Stomach smooth muscle (tissue), 2 donors: Measurements from ENCODE around the gene SGMS1.

ENCODE experiments used
- H3K27ac ChIP-seq: one replicate; pipeline ENCODE4 v1.7.0; 2013; ENCODE audit warnings: mild to moderate bottlenecking, low read length, inconsistent platforms
- H3K27me3 ChIP-seq, 2 donors: one replicate each; pipeline ENCODE4 v1.7.0; 2013; ENCODE audit warnings: low read length in 2 of 2; ENCODE audit not compliant: insufficient read depth in 2 of 2, control insufficient read depth in 1 of 2
- H3K36me3 ChIP-seq, 2 donors: one replicate each; pipeline ENCODE4 v1.7.0; 2013; ENCODE audit warnings: low read length in 2 of 2; ENCODE audit not compliant: control insufficient read depth in 2 of 2, insufficient read depth in 2 of 2
- H3K4me1 ChIP-seq: one replicate; pipeline ENCODE4 v1.7.0; 2013; ENCODE audit warnings: low read length; ENCODE audit not compliant: control insufficient read depth, insufficient read depth
- H3K4me3 ChIP-seq, 2 donors: one replicate each; pipeline ENCODE4 v1.7.0; 2013; ENCODE audit warnings: low read length in 2 of 2
- H3K9ac ChIP-seq, 2 donors: one replicate each; pipeline ENCODE4 v1.7.0; 2013; ENCODE audit warnings: low read length in 2 of 2, mild to moderate bottlenecking in 1 of 2
- H3K9me3 ChIP-seq, 2 donors: one replicate each; pipeline ENCODE4 v1.7.0; 2013; ENCODE audit warnings: low read length in 2 of 2; ENCODE audit not compliant: control insufficient read depth in 2 of 2
- donor health status: healthy.
- donor health status: Pancreatic carcinoma.

SGMS1 gene

GRCh38 chr10:50394832-50395231 lies 228.9 kb downstream of the SGMS1 start:
- Histone ChIP-seq H3K9me3 (no peaks in the 10 kb centered on the region), H3K36me3 (no peaks in the 10 kb centered on the region), H3K4me1 (no peaks in the 10 kb centered on the region), H3K27ac (no peak overlapping the region), H3K9ac (no peak overlapping the region), H3K4me3 (no peak overlapping the region), H3K27me3 (no peaks in the 10 kb centered on the region)

DNA sequence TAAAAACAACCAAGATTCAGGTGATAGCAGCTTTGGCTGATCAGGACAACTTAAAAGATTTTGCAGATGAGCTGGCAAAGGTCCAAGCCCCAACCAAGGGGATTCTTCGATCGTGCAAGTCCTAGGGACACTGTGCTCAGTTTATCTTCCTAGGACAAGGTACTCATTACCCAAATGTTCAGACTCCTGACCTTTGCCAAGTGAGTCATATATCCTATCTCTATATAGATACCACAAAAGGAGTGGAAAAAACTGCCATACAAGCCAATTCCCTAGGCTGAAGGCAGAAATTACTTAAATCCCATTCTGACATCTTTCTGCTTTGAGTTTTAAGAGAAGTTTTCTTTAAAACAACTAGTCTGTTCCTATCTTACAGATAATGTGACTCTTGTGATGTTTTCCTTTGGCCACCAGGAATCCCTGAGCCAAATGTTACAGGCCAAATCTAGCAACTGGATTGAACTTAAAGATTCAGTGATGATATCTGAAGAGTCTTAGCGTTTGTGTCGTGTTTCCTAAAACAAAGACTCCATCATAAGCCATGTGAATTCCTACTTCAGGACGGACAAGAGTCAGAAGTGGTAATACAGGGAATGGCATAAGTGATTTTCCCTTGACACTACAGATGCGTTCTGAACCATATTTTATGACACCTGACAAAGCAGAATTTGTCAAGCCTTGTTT lies 229.8 kb downstream of the SGMS1 start:
- Histone ChIP-seq H3K27me3 (no peaks in the 10 kb centered on the region), H3K27ac (no peak overlapping the region), H3K9me3 (no peaks in the 10 kb centered on the region), H3K4me1 (no peaks in the 10 kb centered on the region), H3K36me3 (no peaks in the 10 kb centered on the region), H3K4me3 (no peak overlapping the region), H3K9ac (no peak overlapping the region)

DNA sequence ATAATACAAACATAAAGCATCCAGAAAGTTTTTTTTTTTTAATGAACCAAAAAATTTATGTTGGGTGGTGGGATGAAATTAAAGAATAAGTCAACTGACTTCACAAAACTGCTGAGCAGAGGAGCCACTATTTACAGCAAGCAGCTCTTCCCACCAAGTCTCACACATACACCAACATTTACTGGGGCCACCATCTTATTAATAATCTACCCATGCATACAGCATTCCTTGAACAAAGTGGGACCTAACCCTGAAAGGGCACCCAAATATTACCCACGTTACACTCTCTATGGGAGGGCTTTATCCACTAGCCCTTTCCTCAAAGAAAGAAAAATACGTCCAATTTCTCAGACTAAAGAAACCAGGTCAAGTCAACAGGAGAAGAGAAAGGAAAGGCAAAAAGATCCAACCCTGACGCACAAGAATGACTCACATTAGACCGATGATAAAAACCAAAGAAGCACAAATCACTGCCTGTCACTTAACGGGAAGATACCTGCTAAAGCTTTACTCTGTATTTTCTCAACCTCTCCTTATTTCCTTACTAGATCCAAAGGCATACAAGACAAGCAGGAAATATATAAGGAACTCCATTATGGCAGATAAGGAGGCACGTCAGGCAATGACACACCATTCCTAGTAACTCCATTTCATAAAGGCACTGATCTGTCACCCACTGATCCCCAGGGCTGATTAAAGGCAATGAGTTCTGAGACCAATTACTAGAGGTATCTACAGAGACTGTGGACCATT lies 230.6 kb downstream of the SGMS1 start:
- Histone ChIP-seq H3K36me3 (no peaks in the 10 kb centered on the region), H3K9me3 (no peaks in the 10 kb centered on the region), H3K4me3 (no peak overlapping the region), H3K27ac (no peak overlapping the region), H3K4me1 (no peaks in the 10 kb centered on the region), H3K9ac (no peak overlapping the region), H3K27me3 (no peaks in the 10 kb centered on the region)

- H3K4me1 ChIP-seq: no peaks in the 10 kb centered on the region
Measured at GRCh38 chr10:50392426-50392825, 231.3 kb downstream of the SGMS1 start.

DNA sequence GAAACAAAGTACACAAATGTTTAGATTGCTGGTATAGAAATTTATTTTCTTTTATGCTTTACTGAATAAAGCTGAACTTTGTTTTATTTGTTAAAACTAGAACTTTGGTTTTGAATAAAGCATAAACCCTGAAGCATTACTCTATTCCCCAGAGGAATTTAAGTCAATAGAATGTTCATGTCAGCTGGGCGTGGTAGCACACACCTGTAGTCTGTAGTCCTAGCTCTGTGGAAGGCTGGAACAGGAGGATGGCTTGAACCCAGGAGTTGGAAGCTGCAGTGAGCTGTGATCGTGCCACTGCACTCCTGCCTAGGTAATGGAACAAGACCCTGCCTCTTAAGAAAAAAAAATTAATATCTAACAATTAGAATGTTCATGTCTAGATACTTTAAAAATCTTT lies 233.5 kb downstream of the SGMS1 start:
- Histone ChIP-seq H3K36me3 (no peaks in the 10 kb centered on the region), H3K9ac (no peak overlapping the region), H3K9me3 (no peaks in the 10 kb centered on the region), H3K27me3 (no peaks in the 10 kb centered on the region), H3K27ac (no peak overlapping the region), H3K4me1 (no peaks in the 10 kb centered on the region), H3K4me3 (no peak overlapping the region)

More at GRCh38 chr10:50392426-50392825, 231.3 kb downstream of the SGMS1 start:
- H3K27me3 ChIP-seq: no peaks in the 10 kb centered on the region
- no peak overlapping the region for H3K27ac ChIP-seq
- H3K9ac ChIP-seq: no peak overlapping the region
- no peak overlapping the region for H3K4me3 ChIP-seq
- H3K9me3 ChIP-seq: no peaks in the 10 kb centered on the region
- no peaks in the 10 kb centered on the region for H3K36me3 ChIP-seq

DNA sequence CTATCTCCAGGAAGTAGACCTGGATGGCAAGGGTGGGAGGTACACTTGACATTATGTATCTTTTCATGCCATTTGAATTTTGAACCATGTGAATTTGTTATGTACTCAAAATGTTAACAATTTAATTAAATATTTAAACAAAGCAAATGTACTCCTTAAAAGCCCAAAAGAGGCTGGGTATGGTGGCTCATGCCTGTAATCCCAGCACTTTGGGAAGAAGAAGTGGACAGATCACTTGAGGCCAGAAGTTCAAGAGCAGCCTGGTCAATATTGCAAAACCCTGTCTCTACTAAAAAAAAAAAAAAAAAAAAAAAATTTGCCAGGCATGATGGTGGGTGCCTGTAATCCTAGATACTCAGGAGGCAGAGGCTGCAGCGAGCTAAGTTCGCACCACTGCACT lies 235.6 kb downstream of the SGMS1 start:
- H3K27me3 ChIP-seq: no peaks in the 10 kb centered on the region
- no peak overlapping the region for H3K27ac ChIP-seq
- H3K9me3 ChIP-seq: no peaks in the 10 kb centered on the region
- no peaks in the 10 kb centered on the region for H3K4me1 ChIP-seq
- H3K4me3 ChIP-seq: no peak overlapping the region
- no peak overlapping the region for H3K9ac ChIP-seq
- H3K36me3 ChIP-seq: no peaks in the 10 kb centered on the region

DNA sequence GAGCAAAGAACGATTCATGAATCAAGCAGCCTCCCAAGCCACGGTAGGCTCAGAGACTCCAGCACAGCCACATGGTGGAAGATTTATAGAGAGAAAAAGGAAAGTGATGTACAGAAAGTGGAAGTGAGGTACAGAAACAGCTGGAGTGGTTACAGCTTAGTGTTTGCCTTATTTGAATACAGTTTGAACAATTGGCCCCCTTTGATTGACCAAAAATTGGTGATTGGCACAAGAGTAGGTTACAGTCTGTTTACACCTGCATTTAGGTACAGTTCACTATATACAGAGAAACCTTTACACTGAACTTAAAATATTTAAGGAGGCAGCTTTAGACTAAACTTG lies 236.1 kb downstream of the SGMS1 start:
- H3K27ac ChIP-seq: no peak overlapping the region
- no peak overlapping the region for H3K9ac ChIP-seq
- no peaks in the 10 kb centered on the region for H3K36me3 ChIP-seq
- no peaks in the 10 kb centered on the region for H3K27me3 ChIP-seq
- H3K4me1 ChIP-seq: no peaks in the 10 kb centered on the region
- no peak overlapping the region for H3K4me3 ChIP-seq
- H3K9me3 ChIP-seq: no peaks in the 10 kb centered on the region

- Histone ChIP-seq H3K9me3 (no peaks in the 10 kb centered on the region), H3K27me3 (no peaks in the 10 kb centered on the region), H3K9ac (no peak overlapping the region), H3K4me1 (no peaks in the 10 kb centered on the region), H3K27ac (no peak overlapping the region), H3K4me3 (no peak overlapping the region), H3K36me3 (no peaks in the 10 kb centered on the region)
Measured at GRCh38 chr10:50387007-50387731, 236.6 kb downstream of the SGMS1 start.

DNA sequence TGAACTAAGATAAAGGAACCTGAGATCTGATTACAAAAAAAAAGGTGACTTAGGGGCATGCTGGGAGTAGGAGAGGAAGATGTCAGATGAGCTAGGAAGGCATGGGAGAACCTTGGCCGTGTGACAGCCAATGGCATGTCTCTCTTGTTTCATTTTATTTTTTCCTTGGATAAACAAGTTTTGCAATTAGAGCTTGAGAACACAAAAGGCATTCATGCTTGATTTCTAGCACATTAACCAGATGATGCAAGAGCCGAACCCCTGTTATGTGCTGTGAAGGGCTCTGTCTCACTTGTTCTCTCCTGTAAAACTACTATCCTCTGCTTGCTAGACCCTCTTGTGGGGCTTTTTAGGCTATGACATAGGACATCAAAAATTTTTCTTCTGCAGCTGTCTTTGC lies 238.1 kb downstream of the SGMS1 start:
- Histone ChIP-seq H3K27ac (no peak overlapping the region), H3K4me1 (peaks cover 3% of the 10 kb centered on the region), H3K36me3 (no peaks in the 10 kb centered on the region), H3K27me3 (no peaks in the 10 kb centered on the region), H3K9ac (no peak overlapping the region), H3K9me3 (no peaks in the 10 kb centered on the region), H3K4me3 (no peak overlapping the region)

DNA sequence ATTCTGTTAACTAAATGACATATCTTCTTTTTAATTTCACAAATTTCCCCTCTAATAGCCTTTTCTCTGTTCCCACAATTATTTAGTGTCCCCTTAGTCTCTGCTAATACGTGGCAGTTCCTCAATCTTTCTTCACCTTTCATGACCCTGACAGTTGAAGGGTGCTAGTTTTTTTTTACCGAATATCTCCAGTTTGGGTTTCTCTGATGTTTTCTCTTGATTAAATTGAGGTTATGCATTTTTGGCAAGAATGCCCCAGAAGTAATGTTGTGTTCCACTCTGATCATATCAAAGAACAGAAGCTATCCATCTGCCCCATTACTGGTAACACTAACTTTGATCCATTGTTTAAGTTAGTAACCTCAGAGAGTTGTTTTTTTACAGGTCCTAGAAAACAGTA lies 238.9 kb downstream of the SGMS1 start:
- no peak overlapping the region for H3K27ac ChIP-seq
- H3K4me1 ChIP-seq: peaks cover 3% of the 10 kb centered on the region

GRCh38 chr10:50384238-50384637 lies 239.5 kb downstream of the SGMS1 start:
- Histone ChIP-seq H3K4me3 (no peak overlapping the region), H3K27ac (no peak overlapping the region), H3K4me1 (peaks cover 3% of the 10 kb centered on the region), H3K9me3 (no peaks in the 10 kb centered on the region), H3K9ac (no peak overlapping the region), H3K27me3 (no peaks in the 10 kb centered on the region), H3K36me3 (no peaks in the 10 kb centered on the region)

More for the DNA sequence above, 238.9 kb downstream of the SGMS1 start:
- H3K36me3 ChIP-seq: no peaks in the 10 kb centered on the region
- no peak overlapping the region for H3K4me3 ChIP-seq
- no peak overlapping the region for H3K9ac ChIP-seq
- no peaks in the 10 kb centered on the region for H3K9me3 ChIP-seq
- no peaks in the 10 kb centered on the region for H3K27me3 ChIP-seq
